Neuronal stem cell (in vitro differentiated cells): ENCODE data around the gene TNIP3. TPM values are rescaled to one million over a fixed set of nuclear protein-coding genes. Genes with fewer than 3 reads are reported as not detected.

Experiments used
- DNase-seq: peaks from one replicate; pipeline ENCODE4 v3.0.0-alpha.2; 2013; ENCODE audit warnings: low spot score
- H2AFZ ChIP-seq: one replicate; pipeline ENCODE4 v1.6.1; 2013; ENCODE audit warnings: mild to moderate bottlenecking, low read length, inconsistent platforms
- H2AK5ac ChIP-seq: 2 replicates; pipeline ENCODE4 v1.6.1; 2013; ENCODE audit warnings: low read depth, mild to moderate bottlenecking, inconsistent platforms, low read length, moderate library complexity, mixed read lengths
- H2BK120ac ChIP-seq: 2 replicates; pipeline ENCODE4 v1.6.1; 2013; ENCODE audit warnings: low read depth, mild to moderate bottlenecking, inconsistent platforms, low read length, moderate library complexity, mixed read lengths
- H2BK12ac ChIP-seq: one replicate; pipeline ENCODE4 v1.6.1; 2013; ENCODE audit warnings: low read length, inconsistent platforms
- H2BK15ac ChIP-seq: 2 replicates; pipeline ENCODE4 v1.6.1; 2013; ENCODE audit warnings: mild to moderate bottlenecking, low read length, inconsistent platforms, mixed read lengths
- H2BK5ac ChIP-seq: one replicate; pipeline ENCODE4 v1.6.1; 2013; ENCODE audit warnings: inconsistent platforms, mild to moderate bottlenecking, low read length, moderate library complexity
- H3K14ac ChIP-seq: one replicate; pipeline ENCODE4 v1.6.1; 2013; ENCODE audit warnings: low read length, inconsistent platforms
- H3K18ac ChIP-seq: 2 replicates; pipeline ENCODE4 v1.6.1; 2013; ENCODE audit warnings: low read length, inconsistent platforms
- H3K23ac ChIP-seq: 2 replicates; pipeline ENCODE4 v1.6.1; 2013; ENCODE audit warnings: low read depth, mild to moderate bottlenecking, mixed read lengths, low read length, inconsistent platforms; ENCODE audit not compliant: poor library complexity
- H3K27ac ChIP-seq: replicated peaks from 3 replicates; pipeline ENCODE4 v1.5.1; 2013; ENCODE audit warnings: low read length, inconsistent platforms
- H3K27me3 ChIP-seq, 3 experiments: 2 replicates each; pipeline ENCODE4 v1.6.1; 2013; ENCODE audit warnings: low read length in 3 of 3, mild to moderate bottlenecking in 2 of 3, inconsistent platforms in 1 of 3, low read depth in 1 of 3, mixed read lengths in 1 of 3, moderate library complexity in 1 of 3; ENCODE audit not compliant: control insufficient read depth in 3 of 3, insufficient read depth in 3 of 3
- H3K36me3 ChIP-seq, 2 donors: replicated peaks in 1 of 2; 2 replicates each; pipeline ENCODE4 v1.6.1; 2013; ENCODE audit warnings: low read length in 2 of 2; ENCODE audit not compliant: control insufficient read depth in 2 of 2, insufficient read depth in 2 of 2
- H3K4ac ChIP-seq: 2 replicates; pipeline ENCODE4 v1.6.1; 2013; ENCODE audit warnings: inconsistent platforms, mild to moderate bottlenecking, low read length, moderate library complexity
- H3K4me1 ChIP-seq, 2 donors: 1 replicate in 1 of 2; 2 replicates in 1 of 2; pipeline ENCODE4 v1.6.1; 2013; ENCODE audit warnings: low read length in 2 of 2, low read depth in 1 of 2; ENCODE audit not compliant: control insufficient read depth in 2 of 2, insufficient read depth in 1 of 2
- H3K4me2 ChIP-seq: one replicate; pipeline ENCODE4 v1.6.1; 2013; ENCODE audit warnings: mild to moderate bottlenecking, low read length, inconsistent platforms; ENCODE audit not compliant: insufficient read depth, poor library complexity, severe bottlenecking
- H3K4me3 ChIP-seq, 2 donors: 2 replicates each; pipeline ENCODE4 v1.5.1; 2013; ENCODE audit warnings: low read length in 2 of 2, mild to moderate bottlenecking in 2 of 2, inconsistent platforms in 1 of 2, moderate library complexity in 1 of 2
- H3K79me1 ChIP-seq: one replicate; pipeline ENCODE4 v1.6.1; 2013; ENCODE audit warnings: low read depth, mild to moderate bottlenecking, inconsistent platforms, low read length, moderate library complexity
- H3K9ac ChIP-seq: one replicate; pipeline ENCODE4 v1.6.1; 2013; ENCODE audit warnings: mild to moderate bottlenecking, low read depth, low read length, inconsistent platforms; ENCODE audit not compliant: poor library complexity
- H3K9me3 ChIP-seq, 2 donors: replicated peaks in 1 of 2; 2 replicates each; pipeline versions ENCODE3 to v1.6.1; 2013; ENCODE audit warnings: low read length in 2 of 2, mild to moderate bottlenecking in 2 of 2, inconsistent platforms in 1 of 2, low read depth in 1 of 2, mixed read lengths in 1 of 2, moderate library complexity in 1 of 2; ENCODE audit not compliant: control insufficient read depth in 2 of 2, insufficient read depth in 1 of 2
- H4K8ac ChIP-seq: one replicate; pipeline ENCODE4 v1.6.1; 2013; ENCODE audit warnings: low read depth, mild to moderate bottlenecking, inconsistent platforms, low read length, moderate library complexity
- H4K91ac ChIP-seq: one replicate; pipeline ENCODE4 v1.6.1; 2013; ENCODE audit warnings: low read length, low read depth, mild to moderate bottlenecking, inconsistent platforms; ENCODE audit not compliant: poor library complexity
- WGBS, 2 donors: extraction: QIAGEN DNeasy Blood & Tissue Kit; methylation state at CpG; one replicate each; pipeline ENCODE4 v1.1.7; 2013; ENCODE audit warnings: missing lambda C conversion rate in 2 of 2, mixed read lengths in 1 of 2; ENCODE audit not compliant: insufficient read length in 2 of 2, insufficient replicate concordance in 1 of 2; ENCODE audit errors: extremely low coverage in 2 of 2; 5-methylcytosine and 5-hydroxymethylcytosine counted together
- small RNA-seq: library from polyadenylated mRNA; stranded (forward); fragments of <200 nt; extraction: miRNeasy Mini kit (QIAGEN cat#:217004); gene quantifications from one replicate; pipeline ENCODE3, GENCODE V24; 2013; ENCODE audit not compliant: insufficient read depth

The TNIP3 gene

DNA sequence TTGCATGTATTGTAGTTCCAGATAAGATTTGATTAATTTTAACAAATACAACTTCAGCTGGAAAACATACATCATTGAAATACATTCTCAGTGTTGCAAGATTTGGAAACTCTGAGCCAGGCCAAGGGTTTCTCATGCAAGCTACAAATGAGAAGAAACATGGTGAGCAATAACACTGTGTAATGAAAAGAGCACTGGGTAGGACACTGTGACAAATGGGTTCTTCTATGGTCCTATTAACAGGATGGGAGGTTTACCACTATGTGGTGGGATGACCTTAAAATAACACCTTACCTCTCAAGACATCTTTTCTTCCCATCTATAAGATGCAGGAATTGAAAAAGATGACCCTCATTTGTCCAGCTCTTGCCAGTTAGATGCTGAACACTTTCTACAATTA lies 72.2 kb downstream of the TNIP3 start:
- no peak overlapping the region for H3K14ac ChIP-seq
- no peak overlapping the region for H3K27ac ChIP-seq
- H3K23ac ChIP-seq: no peak overlapping the region
- no peak overlapping the region for H2BK120ac ChIP-seq
- H2BK15ac ChIP-seq: no peak overlapping the region
- H3K4me3 ChIP-seq: no peak overlapping the region
- H3K18ac ChIP-seq: no peak overlapping the region
- DNase-seq: no peak
- no peak overlapping the region for H2AK5ac ChIP-seq
- H3K79me1 ChIP-seq: no peaks in the 10 kb centered on the region
- H4K91ac ChIP-seq: no peak overlapping the region
- no peak overlapping the region for H2BK5ac ChIP-seq
- no peak overlapping the region for H3K4ac ChIP-seq
- no peaks in the 10 kb centered on the region for H3K4me1 ChIP-seq
- H3K9ac ChIP-seq: no peak overlapping the region
- no peak overlapping the region for H2AFZ ChIP-seq
- H3K36me3 ChIP-seq: no peaks in the 10 kb centered on the region
- no peak overlapping the region for H4K8ac ChIP-seq
- no peaks in the 10 kb centered on the region for H3K9me3 ChIP-seq
- no peaks in the 10 kb centered on the region for H3K27me3 ChIP-seq
- H3K4me2 ChIP-seq: no peak overlapping the region
- no peak overlapping the region for H2BK12ac ChIP-seq

DNA sequence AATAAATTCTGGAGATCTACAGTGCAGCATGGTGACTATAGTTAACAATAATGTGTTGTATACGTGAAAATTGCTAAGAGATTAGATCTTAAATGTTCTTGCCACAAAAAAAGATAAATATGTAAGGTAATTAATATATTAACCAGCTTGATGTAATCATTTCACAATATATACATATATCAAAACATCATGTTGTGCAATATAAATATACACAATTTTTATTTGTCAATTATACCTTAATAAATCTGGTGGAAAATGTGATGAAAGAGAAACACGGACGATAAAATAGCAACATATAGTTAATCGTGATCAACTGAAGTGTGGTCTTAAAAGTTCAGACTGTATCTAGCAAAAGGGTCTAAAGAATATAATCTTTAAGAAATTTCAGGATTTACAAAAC lies 75.3 kb downstream of the TNIP3 start:
- no peak overlapping the region for H3K4ac ChIP-seq
- WGBS, 2 donors: no CpG with 5 or more reads among the region's 4 CpGs
- no peaks in the 10 kb centered on the region for H3K36me3 ChIP-seq
- DNase-seq: no peak
- peaks cover 0 to 9% (median 0%) of the 10 kb centered on the region in 3 experiments for H3K27me3 ChIP-seq
- H3K9me3 ChIP-seq: peaks cover 0 to 5% of the 10 kb centered on the region in 2 donors
- H2AK5ac ChIP-seq: no peak overlapping the region
- no peak overlapping the region for H4K91ac ChIP-seq
- H3K4me3 ChIP-seq: no peak overlapping the region
- no peak overlapping the region for H3K14ac ChIP-seq
- no peak overlapping the region for H2BK120ac ChIP-seq
- H2BK12ac ChIP-seq: no peak overlapping the region
- no peak overlapping the region for H2BK15ac ChIP-seq
- H3K79me1 ChIP-seq: no peaks in the 10 kb centered on the region
- H3K27ac ChIP-seq: no peak overlapping the region
- no peak overlapping the region for H2AFZ ChIP-seq
- H2BK5ac ChIP-seq: no peak overlapping the region
- no peak overlapping the region for H3K18ac ChIP-seq
- H3K4me1 ChIP-seq: no peaks in the 10 kb centered on the region
- H3K4me2 ChIP-seq: no peak overlapping the region
- no peak overlapping the region for H4K8ac ChIP-seq
- no peak overlapping the region for H3K9ac ChIP-seq
- no peak overlapping the region for H3K23ac ChIP-seq

Small RNAs within 50 kb of the gene (small RNA-seq; reads per million reads assigned to genes)
- gene RNU6-948P: not detected
